AG04449 (cell line): ENCODE measurements around the gene DSC1.

Experiments
- CTCF ChIA-PET: fragments of 350-600 bp; formaldehyde crosslinking; extraction: SDS; loops from one replicate; lab custom pipeline; 2021; ENCODE audit warnings: antibody characterized with exemption; lab: Yijun Ruan, JAX
- POLR2A ChIA-PET: fragments of 400-600, 350-600 bp; formaldehyde crosslinking; extraction: SDS; loops from one replicate; lab custom pipeline; 2020; ENCODE audit warnings: antibody characterized with exemption, inconsistent platforms; lab: Yijun Ruan, JAX
- DNase-seq: peaks from one replicate; pipeline ENCODE4 v3.0.0-alpha.2; 2010; ENCODE audit warnings: low read depth, low spot score
- H3K4me3 ChIP-seq: 2 replicates; pipeline ENCODE4 v1.5.1; 2011; ENCODE audit warnings: low read depth, mild to moderate bottlenecking, control low read depth, low read length
- TF ChIP-seq, protein P1 (sequence below): IDR thresholded peaks from one replicate; pipeline ENCODE4 v1.5.1; 2011; ENCODE audit warnings: mild to moderate bottlenecking, moderate library complexity, low read length, control low read depth, inconsistent platforms; ENCODE audit not compliant: insufficient read depth; ENCODE audit errors: missing control alignments

Gene DSC1

DNA sequence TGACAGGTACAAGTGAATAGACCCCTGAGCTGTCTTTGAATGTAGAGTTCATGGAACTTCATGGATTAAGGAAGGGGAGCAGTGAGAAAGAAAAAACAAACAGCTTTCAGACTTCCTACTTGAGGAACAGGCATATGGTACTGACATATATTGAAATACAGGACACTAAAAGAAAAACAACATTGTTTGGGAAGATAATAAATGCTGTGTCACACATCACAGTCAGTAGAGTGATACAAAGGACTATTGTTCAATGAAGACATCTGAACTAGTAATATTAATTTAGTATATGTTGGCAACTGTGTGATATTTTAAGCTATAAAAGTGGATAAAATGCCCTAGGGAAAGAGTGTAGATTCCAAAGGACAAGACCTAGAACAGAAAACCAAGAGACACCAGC is 63.8 kb downstream of the DSC1 start:
- CTCF ChIA-PET: no interaction called here
- TF ChIP-seq, protein P1, sequence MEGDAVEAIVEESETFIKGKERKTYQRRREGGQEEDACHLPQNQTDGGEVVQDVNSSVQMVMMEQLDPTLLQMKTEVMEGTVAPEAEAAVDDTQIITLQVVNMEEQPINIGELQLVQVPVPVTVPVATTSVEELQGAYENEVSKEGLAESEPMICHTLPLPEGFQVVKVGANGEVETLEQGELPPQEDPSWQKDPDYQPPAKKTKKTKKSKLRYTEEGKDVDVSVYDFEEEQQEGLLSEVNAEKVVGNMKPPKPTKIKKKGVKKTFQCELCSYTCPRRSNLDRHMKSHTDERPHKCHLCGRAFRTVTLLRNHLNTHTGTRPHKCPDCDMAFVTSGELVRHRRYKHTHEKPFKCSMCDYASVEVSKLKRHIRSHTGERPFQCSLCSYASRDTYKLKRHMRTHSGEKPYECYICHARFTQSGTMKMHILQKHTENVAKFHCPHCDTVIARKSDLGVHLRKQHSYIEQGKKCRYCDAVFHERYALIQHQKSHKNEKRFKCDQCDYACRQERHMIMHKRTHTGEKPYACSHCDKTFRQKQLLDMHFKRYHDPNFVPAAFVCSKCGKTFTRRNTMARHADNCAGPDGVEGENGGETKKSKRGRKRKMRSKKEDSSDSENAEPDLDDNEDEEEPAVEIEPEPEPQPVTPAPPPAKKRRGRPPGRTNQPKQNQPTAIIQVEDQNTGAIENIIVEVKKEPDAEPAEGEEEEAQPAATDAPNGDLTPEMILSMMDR: no peak
- H3K4me3 ChIP-seq: no peak overlapping the region
- POLR2A ChIA-PET: interaction anchor here (0.5 kb wide), 1 partner anchor 84 kb away, joined by 3 read pairs; no protein-coding TSS in a partner anchor
- DNase-seq: no peak

DNA sequence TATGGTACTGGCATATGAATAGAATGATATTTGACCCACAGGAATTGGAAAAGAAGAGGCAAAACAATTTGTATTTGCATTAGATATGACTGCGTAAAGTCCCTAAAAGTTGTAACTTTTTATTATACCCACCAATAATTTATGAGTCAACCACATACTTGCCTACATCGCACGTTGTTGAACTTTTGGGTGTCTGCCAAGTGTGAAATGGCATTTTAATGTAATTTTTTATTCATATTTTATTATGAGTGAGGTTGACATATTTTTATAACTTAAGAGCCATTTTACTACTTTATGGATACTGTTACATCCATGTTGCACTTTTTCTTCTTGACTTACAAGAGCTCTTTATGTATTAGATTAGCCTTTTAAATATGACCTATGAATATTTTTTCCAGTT is 65.0 kb downstream of the DSC1 start:
- no peak for DNase-seq
- POLR2A ChIA-PET: no interaction called here
- TF ChIP-seq, protein P1: no peak
- CTCF ChIA-PET: no interaction called here
- H3K4me3 ChIP-seq: no peak overlapping the region

DNA sequence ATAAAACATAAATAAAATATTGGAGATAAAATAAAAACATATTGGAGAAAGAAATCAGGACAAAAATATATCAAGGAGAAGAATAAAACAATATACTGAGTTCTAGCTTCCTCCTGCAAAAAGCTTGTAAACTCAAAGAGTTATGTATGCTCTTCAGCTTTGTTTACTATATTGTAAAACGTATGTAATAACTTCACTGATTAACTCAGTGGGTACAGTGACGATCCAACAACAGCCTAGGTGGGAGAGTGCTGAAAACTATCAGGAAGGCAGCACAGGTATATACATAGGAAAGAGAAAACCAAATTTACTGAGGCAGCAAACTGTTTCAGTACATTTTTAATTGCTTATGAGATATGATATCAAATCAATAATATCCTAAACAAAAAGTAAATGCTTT is 68.8 kb downstream of the DSC1 start:
- ChIA-PET POLR2A (no interaction called here), CTCF (no interaction called here)
- no peak for DNase-seq
- no peak overlapping the region for H3K4me3 ChIP-seq
- TF ChIP-seq, protein P1: no peak

DNA sequence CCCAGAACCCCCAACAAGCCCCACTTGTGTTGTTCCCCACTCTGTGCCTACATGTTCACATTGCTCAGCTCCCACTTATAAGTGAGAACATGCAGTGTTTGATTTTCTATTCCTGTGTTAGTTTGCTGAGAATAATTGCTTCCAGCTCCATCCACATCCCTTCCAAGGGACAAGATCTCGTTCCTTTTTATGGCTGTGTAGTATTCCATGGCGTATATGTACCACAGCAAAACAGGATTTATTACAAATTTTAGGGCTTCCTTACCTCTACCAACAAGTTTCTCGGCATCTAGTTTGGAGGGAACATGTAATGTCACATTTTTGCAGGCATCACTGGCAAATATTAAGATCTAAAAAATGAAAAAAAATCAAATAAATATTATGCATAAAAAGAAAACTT is 69.4 kb downstream of the DSC1 start:
- no peak overlapping the region for H3K4me3 ChIP-seq
- no peak for DNase-seq
- TF ChIP-seq, protein P1: no peak
- POLR2A ChIA-PET: no interaction called here
- CTCF ChIA-PET: no interaction called here

DNA sequence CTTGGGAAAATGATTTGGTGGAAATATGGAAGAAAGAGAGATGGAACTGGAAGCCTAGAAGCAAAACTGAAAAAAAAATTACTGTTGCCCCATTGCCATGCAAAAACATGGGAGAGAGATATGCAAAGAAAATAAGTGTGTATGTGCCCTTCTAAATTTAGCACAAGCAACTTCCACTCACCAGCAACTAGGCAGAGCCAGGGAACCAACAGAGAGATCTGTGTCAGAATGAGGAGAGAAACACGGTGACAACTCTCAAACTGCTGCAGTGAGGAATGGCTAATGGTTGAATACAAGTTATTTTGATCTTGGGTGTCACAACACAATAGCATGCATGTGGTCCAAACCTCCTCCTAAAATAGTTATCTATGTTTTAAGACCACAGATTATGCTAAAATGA is 71.3 kb downstream of the DSC1 start:
- ChIA-PET POLR2A (no interaction called here), CTCF (no interaction called here)
- TF ChIP-seq, protein P1: no peak
- DNase-seq: no peak
- no peak overlapping the region for H3K4me3 ChIP-seq

DNA sequence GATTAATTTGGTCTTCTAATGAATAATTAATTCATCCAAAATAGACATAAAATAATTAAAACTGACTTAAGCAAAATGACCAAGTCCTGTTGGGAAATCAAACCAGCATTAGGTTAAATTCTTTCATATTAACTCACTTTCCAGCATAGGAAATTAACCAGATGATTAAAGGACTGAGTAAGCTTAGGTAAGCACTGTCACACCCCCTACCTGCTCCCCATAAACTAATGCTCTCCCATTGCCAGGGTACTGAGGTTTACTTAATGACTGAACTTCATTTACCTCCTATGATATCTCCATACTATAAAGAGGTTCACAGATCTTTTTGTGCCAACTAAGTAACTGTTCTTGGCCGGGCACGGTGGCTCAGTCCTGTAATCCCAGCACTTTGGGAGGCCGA is 74.1 kb downstream of the DSC1 start:
- ChIA-PET CTCF (no interaction called here), POLR2A (no interaction called here)
- no peak overlapping the region for H3K4me3 ChIP-seq
- TF ChIP-seq, protein P1: no peak
- DNase-seq: no peak

DNA sequence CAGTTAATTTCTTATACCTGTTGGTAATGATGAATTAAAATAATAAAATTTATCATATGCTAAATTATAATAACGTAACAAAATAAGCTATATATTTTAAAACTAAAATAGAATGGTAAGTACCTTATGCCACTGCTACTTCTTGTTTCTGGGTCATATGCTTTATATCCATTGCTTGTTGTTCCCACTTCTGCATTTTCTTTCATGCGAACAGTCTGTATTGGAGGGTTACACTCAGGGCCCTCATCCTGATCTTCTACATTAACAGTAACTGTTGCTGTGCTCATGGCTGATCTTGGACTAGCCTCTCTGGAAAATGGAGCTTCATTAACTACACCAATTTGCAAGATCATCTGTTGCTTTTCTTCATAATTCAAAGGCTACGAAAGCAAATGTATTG is 82.7 kb downstream of the DSC1 start:
- no peak for DNase-seq
- TF ChIP-seq, protein P1: no peak
- no peak overlapping the region for H3K4me3 ChIP-seq
- ChIA-PET POLR2A (no interaction called here), CTCF (no interaction called here)
